Activated CD4-positive, alpha-beta T cell treated with anti-CD3 and anti-CD28 coated beads, Interleukin-2, Interleukin-6, amounts not matched to agents 100 ng/mL and 50 ng/mL, durations not matched to agents 16 hours and 8 hours (primary cell): ENCODE results near the gene ZNF57.
A peak's percentile ranks its signal among the peaks of the same experiment; 100 is the strongest.
"Not testable (repeated sequence)": the region's sequence is repeated elsewhere in the genome, so short reads cannot be mapped to it uniquely, and the experiment has no call there.

Experiments used
- DNase-seq: peaks from one replicate; pipeline ENCODE4 v3.0.0-alpha.2; 2020

Gene ZNF57

DNA sequence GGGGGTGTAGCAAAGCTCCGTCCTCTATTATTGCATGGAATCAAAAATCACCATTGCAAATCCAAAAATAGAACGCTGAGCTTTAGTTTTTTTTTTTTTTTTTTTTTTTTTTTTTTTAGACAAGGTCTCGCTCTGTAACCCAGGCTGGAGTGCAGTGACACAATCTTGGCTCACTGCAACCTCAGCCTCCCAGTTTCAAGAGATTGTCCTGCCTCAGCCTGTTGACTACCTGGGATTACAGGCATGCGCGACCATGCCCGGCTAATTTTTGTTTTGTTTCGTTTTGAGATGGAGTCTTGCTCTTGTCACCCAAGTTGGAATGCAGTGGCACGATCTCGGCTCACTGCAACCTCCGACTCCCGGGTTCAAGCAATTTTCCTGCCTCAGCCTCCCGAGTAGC is 59.4 kb downstream of the ZNF57 start:
- DNase-seq, result no peak

DNA sequence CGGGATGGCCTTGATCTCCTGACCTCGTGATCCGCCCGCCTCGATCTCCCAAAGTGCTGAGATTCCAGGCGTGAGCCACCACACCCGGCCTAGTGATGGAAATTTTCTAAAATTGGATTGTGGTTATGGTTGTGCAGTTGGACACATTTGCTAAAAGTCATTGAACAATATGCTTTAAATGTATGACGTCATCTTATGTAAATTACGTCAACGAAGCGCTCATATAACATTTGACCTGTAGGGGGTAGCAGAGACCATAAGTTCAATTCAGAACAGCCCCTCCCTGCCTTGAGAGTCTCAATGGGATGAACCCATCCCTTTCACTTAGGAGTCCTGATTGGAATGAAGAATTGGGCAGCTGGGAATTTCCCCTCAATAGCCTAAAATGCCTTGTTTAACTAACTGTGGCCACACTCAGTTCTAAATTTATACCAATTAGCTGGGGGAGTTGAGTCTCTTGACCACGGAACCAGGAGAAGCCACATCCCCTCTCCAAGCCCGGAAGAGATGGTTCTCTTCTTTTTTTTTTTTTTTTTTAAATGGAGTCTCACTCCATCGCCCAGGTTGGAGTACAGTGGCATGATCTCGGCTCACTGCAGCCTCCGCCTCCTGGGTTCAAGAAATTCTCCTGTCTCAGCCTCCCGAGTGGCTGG is 61.4 kb downstream of the ZNF57 start:
- DNase-seq, result peak; percentile 70

DNA sequence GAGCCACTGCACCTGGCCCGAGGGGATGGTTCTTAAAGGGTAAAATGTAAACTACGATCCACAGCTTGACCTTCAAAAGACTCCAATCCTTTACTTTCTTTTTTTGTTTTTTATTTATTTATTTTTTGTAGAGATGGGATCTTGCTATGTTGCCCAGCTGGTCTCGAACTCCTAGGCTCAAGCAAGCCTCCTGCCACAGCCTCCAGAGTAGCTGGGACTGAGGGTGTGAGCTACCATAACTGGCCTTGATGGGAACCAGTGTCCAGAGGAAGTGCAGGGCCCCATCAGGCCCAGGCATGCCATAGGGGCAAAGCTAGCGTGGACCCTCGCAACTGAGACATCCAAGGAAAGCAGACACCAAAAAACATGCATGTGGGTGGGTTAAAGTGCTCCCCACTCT is 62.4 kb downstream of the ZNF57 start:
- no peak for DNase-seq

DNA sequence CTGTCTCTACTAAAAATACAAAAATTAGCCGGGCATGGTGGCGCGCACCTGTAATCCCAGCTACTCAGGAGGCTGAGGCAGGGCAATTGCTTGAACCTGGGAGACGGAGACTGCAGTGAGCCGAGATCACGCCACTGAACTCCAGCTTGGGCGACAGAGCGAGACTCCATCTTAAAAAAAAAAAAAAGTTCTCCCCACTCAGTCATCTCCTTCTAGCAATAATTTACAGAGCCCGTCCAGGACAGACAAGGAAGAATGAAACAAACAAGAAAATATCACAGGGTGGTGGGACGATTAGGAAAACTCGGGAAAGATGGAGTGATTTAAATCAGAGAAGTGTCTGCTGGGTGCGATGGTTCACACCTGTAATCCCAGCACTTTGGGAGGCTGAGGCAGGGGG is 62.9 kb downstream of the ZNF57 start:
- DNase-seq, result not testable (repeated sequence)

DNA sequence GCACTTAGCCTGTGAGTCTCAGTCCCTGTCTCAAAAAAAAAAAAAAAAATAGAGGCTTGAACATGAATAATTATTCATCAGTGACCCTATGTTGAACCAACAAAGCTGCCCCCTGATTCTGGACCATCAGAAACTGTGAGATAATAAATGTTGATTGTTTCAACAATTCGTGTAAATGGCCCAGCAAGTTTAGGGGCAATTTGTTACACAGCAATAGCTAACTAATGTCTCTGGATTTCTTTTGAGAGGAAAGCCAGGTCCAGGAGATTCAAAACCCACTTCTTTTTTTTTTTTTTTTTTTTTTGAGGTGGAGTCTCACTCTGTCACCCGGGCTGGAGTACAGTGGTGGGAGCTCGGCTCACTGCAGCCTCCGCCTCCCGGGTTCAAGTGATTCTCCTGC is 64.1 kb downstream of the ZNF57 start:
- DNase-seq, result no peak

DNA sequence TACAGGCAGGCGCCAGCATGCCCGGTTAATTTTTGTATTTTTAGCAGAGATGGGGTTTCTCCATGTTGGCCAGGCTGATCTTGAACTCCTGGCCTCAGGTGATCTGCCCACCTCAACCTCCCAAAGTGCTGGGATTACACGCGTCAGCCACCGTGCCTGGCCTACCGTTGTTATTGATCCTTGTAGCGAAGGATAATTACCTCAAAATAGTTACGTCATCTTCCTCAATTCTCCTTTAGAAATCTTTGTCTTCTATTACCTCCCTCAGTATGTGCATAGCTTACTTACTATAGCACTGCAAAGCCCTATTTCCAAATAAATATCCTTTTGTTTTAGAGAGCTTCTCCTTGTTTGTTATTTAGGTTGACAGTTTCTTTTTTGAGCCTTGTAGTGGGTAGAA is 67.2 kb downstream of the ZNF57 start:
- no peak for DNase-seq
